WTC11 (cell line): ENCODE measurements around the gene FUT7. TPM values are rescaled to one million over a fixed set of nuclear protein-coding genes. Genes with fewer than 3 reads are reported as not detected.

Experiments used
- ATAC-seq: fragments of 200-7000 bp; cut with Tn5 transposase; 2 replicates; pipeline ENCODE4 v1.10.0; 2021; ENCODE audit warnings: mild to moderate bottlenecking, moderate library complexity
- CTCF ChIA-PET: fragments of 300-600 bp; sonication (Branson Sonifier 250); formaldehyde crosslinking; loops from one replicate; lab custom pipeline; 2021; ENCODE audit warnings: antibody characterized with exemption; lab: Charles Lee
- POLR2A ChIA-PET: fragments of 350-600 bp; sonication (Branson Sonifier 250); formaldehyde crosslinking; loops from one replicate; lab custom pipeline; 2021; ENCODE audit warnings: antibody characterized with exemption; lab: Charles Lee
- DNase-seq: peaks from one replicate; pipeline ENCODE4 v3.0.0; 2021; ENCODE audit warnings: low spot score
- H3K27ac Mint-ChIP-seq: 2 replicates; pipeline ENCODE4 v1.8.0; 2021; ENCODE audit warnings: mixed read lengths
- H3K27me3 Mint-ChIP-seq: 2 replicates; pipeline ENCODE4 v1.8.0; 2021; ENCODE audit warnings: low read depth, mild to moderate bottlenecking, moderate library complexity, mixed read lengths
- H3K36me3 Mint-ChIP-seq: 2 replicates; pipeline ENCODE4 v1.8.0; 2021; ENCODE audit warnings: mixed read lengths
- H3K4me1 Mint-ChIP-seq: 2 replicates; pipeline ENCODE4 v1.8.0; 2022; ENCODE audit warnings: mixed read lengths
- H3K4me3 Mint-ChIP-seq: 2 replicates; pipeline ENCODE4 v1.8.0; 2021; ENCODE audit warnings: mild to moderate bottlenecking, moderate library complexity, mixed read lengths
- H3K9me3 Mint-ChIP-seq: 2 replicates; pipeline ENCODE4 v1.8.0; 2021; ENCODE audit warnings: mixed read lengths
- CREB1 ChIP-seq: sonication (generic); formaldehyde crosslinking; IDR thresholded peaks from 2 replicates; pipeline ENCODE4 v1.8.0; 2023; ENCODE audit warnings: mild to moderate bottlenecking, missing genetic modification reagents
- ELF4 ChIP-seq: sonication (generic); formaldehyde crosslinking; IDR thresholded peaks from 2 replicates; pipeline ENCODE4 v1.8.1; 2022; ENCODE audit warnings: low read depth, mild to moderate bottlenecking, moderate library complexity, missing genetic modification reagents
- FOXJ3 ChIP-seq: sonication (generic); formaldehyde crosslinking; IDR thresholded peaks from 2 replicates; pipeline ENCODE4 v1.9.0; 2021; ENCODE audit warnings: missing genetic modification reagents, mild to moderate bottlenecking, borderline replicate concordance
- FOXK1 ChIP-seq: sonication (generic); formaldehyde crosslinking; IDR thresholded peaks from 2 replicates; pipeline ENCODE4 v1.8.0; 2022; ENCODE audit warnings: mild to moderate bottlenecking, moderate library complexity, missing genetic modification reagents
- FOXP4 ChIP-seq: sonication (generic); formaldehyde crosslinking; IDR thresholded peaks from 2 replicates; pipeline ENCODE4 v1.8.0; 2022; ENCODE audit warnings: mild to moderate bottlenecking, missing genetic modification reagents
- HMGA2 ChIP-seq: fragments of 250-450 bp; sonication (Bioruptor Pico); IDR thresholded peaks from 2 replicates; pipeline ENCODE4 v1.4.0; 2021; ENCODE audit warnings: mild to moderate bottlenecking, moderate library complexity
- JAZF1 ChIP-seq: fragments of 250-450 bp; sonication (Bioruptor Pico); IDR thresholded peaks from 2 replicates; pipeline ENCODE4 v1.9.0; 2021; ENCODE audit warnings: moderate library complexity, mild to moderate bottlenecking, inconsistent platforms
- OVOL2 ChIP-seq: fragments of 250-450 bp; sonication (Bioruptor Pico); IDR thresholded peaks from 2 replicates; pipeline ENCODE4 v1.9.0; 2021; ENCODE audit warnings: mild to moderate bottlenecking, borderline replicate concordance
- PREB ChIP-seq: sonication (generic); formaldehyde crosslinking; IDR thresholded peaks from 2 replicates; pipeline ENCODE4 v1.8.1; 2022; ENCODE audit warnings: mild to moderate bottlenecking, missing genetic modification reagents, moderate library complexity, borderline replicate concordance
- SMAD4 ChIP-seq: sonication (generic); formaldehyde crosslinking; IDR thresholded peaks from 2 replicates; pipeline ENCODE4 v1.8.0; 2022; ENCODE audit warnings: mild to moderate bottlenecking, missing genetic modification reagents
- TCF7 ChIP-seq: sonication (generic); formaldehyde crosslinking; IDR thresholded peaks from 2 replicates; pipeline ENCODE4 v1.8.0; 2022; ENCODE audit warnings: mild to moderate bottlenecking, low read depth, missing genetic modification reagents, moderate library complexity
- TEAD1 ChIP-seq: sonication (generic); formaldehyde crosslinking; IDR thresholded peaks from 2 replicates; pipeline ENCODE4 v1.8.0; 2022; ENCODE audit warnings: mild to moderate bottlenecking, missing genetic modification reagents
- TEAD4 ChIP-seq: sonication (generic); formaldehyde crosslinking; IDR thresholded peaks from 2 replicates; pipeline ENCODE4 v1.8.0; 2022; ENCODE audit warnings: mild to moderate bottlenecking, missing genetic modification reagents
- ZNF121 ChIP-seq: sonication (generic); formaldehyde crosslinking; IDR thresholded peaks from 2 replicates; pipeline ENCODE4 v1.8.0; 2023; ENCODE audit warnings: missing genetic modification reagents
- ZNF219 ChIP-seq: sonication (generic); formaldehyde crosslinking; IDR thresholded peaks from 2 replicates; pipeline ENCODE4 v1.8.0; 2023; ENCODE audit warnings: missing genetic modification reagents, mild to moderate bottlenecking, borderline replicate concordance
- ZNF396 ChIP-seq: fragments of 250-450 bp; sonication (Bioruptor Pico); IDR thresholded peaks from 2 replicates; pipeline ENCODE4 v1.8.0; 2021; ENCODE audit warnings: mild to moderate bottlenecking, moderate library complexity, borderline replicate concordance
- ZNF416 ChIP-seq: fragments of 250-450 bp; sonication (Bioruptor Pico); IDR thresholded peaks from 2 replicates; pipeline ENCODE4 v1.9.0; 2021; ENCODE audit warnings: mild to moderate bottlenecking, inconsistent platforms
- ZNF423 ChIP-seq: fragments of 250-450 bp; sonication (Bioruptor Pico); IDR thresholded peaks from 2 replicates; pipeline ENCODE4 v2.1.2; 2022; ENCODE audit warnings: mild to moderate bottlenecking, moderate library complexity
- total RNA-seq: library from RNA; stranded (reverse); gene quantifications from 3 replicates; pipeline ENCODE4 v1.2.3, GENCODE V29; 2021
- TF ChIP-seq, protein P1 (sequence below): sonication (generic); formaldehyde crosslinking; IDR thresholded peaks from 2 replicates; pipeline ENCODE4 v1.8.1; 2022; ENCODE audit warnings: low read depth, missing genetic modification reagents, borderline replicate concordance
- TF ChIP-seq, protein P2 (sequence below): sonication (generic); formaldehyde crosslinking; conservative IDR thresholded peaks from 2 replicates; pipeline ENCODE4 v1.8.1; 2023; ENCODE audit warnings: mild to moderate bottlenecking, low read depth, missing genetic modification reagents, moderate library complexity
- TF ChIP-seq, protein P3 (sequence below): fragments of 250-450 bp; sonication (Bioruptor Pico); IDR thresholded peaks from 2 replicates; pipeline ENCODE4 v1.9.0; 2021; ENCODE audit warnings: mild to moderate bottlenecking
- TF ChIP-seq, protein P4 (sequence below): sonication (generic); formaldehyde crosslinking; IDR thresholded peaks from 2 replicates; pipeline ENCODE4 v1.8.0; 2023; ENCODE audit warnings: missing genetic modification reagents

FUT7 gene
- total RNA-seq, 1 experiment from 2014 or later = not detected

GRCh38 chr9:137011907-137012675 lies 19.8 kb downstream of the FUT7 start:
- no peaks in the 10 kb centered on the region for H3K9me3 Mint-ChIP-seq
- CTCF ChIA-PET = interaction anchor here (0.5 to 3.3 kb wide), 5 partner anchors 15 to 34 kb away, joined by 3 to 14 read pairs (median 7); partner anchors contain the start of genes ABCA2 and CLIC3
- H3K27ac Mint-ChIP-seq = no peak overlapping the region
- no peaks in the 10 kb centered on the region for H3K4me1 Mint-ChIP-seq
- TF ChIP-seq JAZF1 (CRISPR knock-in tag) = no peak
- TF ChIP-seq CREB1 (CRISPR knock-in tag) = no peak
- no peak for TF ChIP-seq ZNF121
- no peak for TF ChIP-seq OVOL2 (CRISPR knock-in tag)
- no peak for TF ChIP-seq FOXJ3 (CRISPR knock-in tag)
- no peak for TF ChIP-seq ELF4 (CRISPR knock-in tag)
- TF ChIP-seq ZNF416 = no peak
- TF ChIP-seq PREB (CRISPR knock-in tag) = no peak
- TF ChIP-seq, protein P1, sequence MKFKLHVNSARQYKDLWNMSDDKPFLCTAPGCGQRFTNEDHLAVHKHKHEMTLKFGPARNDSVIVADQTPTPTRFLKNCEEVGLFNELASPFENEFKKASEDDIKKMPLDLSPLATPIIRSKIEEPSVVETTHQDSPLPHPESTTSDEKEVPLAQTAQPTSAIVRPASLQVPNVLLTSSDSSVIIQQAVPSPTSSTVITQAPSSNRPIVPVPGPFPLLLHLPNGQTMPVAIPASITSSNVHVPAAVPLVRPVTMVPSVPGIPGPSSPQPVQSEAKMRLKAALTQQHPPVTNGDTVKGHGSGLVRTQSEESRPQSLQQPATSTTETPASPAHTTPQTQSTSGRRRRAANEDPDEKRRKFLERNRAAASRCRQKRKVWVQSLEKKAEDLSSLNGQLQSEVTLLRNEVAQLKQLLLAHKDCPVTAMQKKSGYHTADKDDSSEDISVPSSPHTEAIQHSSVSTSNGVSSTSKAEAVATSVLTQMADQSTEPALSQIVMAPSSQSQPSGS (CRISPR knock-in tag) = no peak
- TF ChIP-seq, protein P2, sequence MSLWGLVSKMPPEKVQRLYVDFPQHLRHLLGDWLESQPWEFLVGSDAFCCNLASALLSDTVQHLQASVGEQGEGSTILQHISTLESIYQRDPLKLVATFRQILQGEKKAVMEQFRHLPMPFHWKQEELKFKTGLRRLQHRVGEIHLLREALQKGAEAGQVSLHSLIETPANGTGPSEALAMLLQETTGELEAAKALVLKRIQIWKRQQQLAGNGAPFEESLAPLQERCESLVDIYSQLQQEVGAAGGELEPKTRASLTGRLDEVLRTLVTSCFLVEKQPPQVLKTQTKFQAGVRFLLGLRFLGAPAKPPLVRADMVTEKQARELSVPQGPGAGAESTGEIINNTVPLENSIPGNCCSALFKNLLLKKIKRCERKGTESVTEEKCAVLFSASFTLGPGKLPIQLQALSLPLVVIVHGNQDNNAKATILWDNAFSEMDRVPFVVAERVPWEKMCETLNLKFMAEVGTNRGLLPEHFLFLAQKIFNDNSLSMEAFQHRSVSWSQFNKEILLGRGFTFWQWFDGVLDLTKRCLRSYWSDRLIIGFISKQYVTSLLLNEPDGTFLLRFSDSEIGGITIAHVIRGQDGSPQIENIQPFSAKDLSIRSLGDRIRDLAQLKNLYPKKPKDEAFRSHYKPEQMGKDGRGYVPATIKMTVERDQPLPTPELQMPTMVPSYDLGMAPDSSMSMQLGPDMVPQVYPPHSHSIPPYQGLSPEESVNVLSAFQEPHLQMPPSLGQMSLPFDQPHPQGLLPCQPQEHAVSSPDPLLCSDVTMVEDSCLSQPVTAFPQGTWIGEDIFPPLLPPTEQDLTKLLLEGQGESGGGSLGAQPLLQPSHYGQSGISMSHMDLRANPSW (CRISPR knock-in tag) = no peak
- TF ChIP-seq, all 79 proteins: peak for 0
- DNase-seq (no peak), ATAC-seq (no peak)
- H3K4me3 Mint-ChIP-seq = no peak overlapping the region
- H3K36me3 Mint-ChIP-seq = peaks cover 8% of the 10 kb centered on the region
- H3K27me3 Mint-ChIP-seq = no peaks in the 10 kb centered on the region
- POLR2A ChIA-PET = interaction anchor here (0.6 kb wide), 1 partner anchor 360 kb away, joined by 3 read pairs; no protein-coding TSS in a partner anchor

DNA sequence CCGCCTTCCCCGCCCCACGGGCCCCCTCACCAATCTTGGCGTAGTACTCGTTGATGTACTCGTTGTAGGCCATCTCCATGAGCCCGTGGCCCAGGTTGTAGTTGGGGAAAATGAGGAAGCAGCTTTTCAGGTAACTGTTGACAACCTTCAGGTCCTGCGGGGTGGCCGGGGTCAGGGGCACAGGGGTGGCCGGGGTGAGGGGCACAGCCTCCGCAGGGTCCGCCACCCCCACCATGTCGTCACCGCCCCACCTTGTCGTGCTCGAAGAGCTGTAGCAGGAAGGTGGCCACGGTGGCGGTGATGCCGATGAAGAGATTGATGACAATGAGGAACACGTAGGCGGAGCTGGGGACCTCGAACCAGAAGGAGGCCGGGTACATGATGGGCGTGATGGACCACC lies 20.7 kb downstream of the FUT7 start:
- peaks cover 2% of the 10 kb centered on the region; the same call in 1 of the 2 replicates for H3K36me3 Mint-ChIP-seq
- no peak overlapping the region for H3K4me3 Mint-ChIP-seq
- no peak overlapping the region for H3K27ac Mint-ChIP-seq
- no peaks in the 10 kb centered on the region for H3K27me3 Mint-ChIP-seq
- CTCF ChIA-PET = interaction anchor here (1.1 to 2.3 kb wide), 3 partner anchors 15 to 24 kb away, joined by 3 to 10 read pairs (median 7); partner anchors contain the start of genes ABCA2 and CLIC3
- no peak for DNase-seq
- no peaks in the 10 kb centered on the region for H3K4me1 Mint-ChIP-seq
- POLR2A ChIA-PET = no interaction called here
- ATAC-seq = no peak
- H3K9me3 Mint-ChIP-seq = no peaks in the 10 kb centered on the region
- no peak for TF ChIP-seq TEAD4 (CRISPR knock-in tag)
- no peak for TF ChIP-seq ZNF423
- TF ChIP-seq ELF4 (CRISPR knock-in tag) = no peak
- TF ChIP-seq TCF7 = no peak
- TF ChIP-seq, protein P3, sequence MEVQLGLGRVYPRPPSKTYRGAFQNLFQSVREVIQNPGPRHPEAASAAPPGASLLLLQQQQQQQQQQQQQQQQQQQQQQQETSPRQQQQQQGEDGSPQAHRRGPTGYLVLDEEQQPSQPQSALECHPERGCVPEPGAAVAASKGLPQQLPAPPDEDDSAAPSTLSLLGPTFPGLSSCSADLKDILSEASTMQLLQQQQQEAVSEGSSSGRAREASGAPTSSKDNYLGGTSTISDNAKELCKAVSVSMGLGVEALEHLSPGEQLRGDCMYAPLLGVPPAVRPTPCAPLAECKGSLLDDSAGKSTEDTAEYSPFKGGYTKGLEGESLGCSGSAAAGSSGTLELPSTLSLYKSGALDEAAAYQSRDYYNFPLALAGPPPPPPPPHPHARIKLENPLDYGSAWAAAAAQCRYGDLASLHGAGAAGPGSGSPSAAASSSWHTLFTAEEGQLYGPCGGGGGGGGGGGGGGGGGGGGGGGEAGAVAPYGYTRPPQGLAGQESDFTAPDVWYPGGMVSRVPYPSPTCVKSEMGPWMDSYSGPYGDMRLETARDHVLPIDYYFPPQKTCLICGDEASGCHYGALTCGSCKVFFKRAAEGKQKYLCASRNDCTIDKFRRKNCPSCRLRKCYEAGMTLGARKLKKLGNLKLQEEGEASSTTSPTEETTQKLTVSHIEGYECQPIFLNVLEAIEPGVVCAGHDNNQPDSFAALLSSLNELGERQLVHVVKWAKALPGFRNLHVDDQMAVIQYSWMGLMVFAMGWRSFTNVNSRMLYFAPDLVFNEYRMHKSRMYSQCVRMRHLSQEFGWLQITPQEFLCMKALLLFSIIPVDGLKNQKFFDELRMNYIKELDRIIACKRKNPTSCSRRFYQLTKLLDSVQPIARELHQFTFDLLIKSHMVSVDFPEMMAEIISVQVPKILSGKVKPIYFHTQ (CRISPR knock-in tag) = no peak
- no peak for TF ChIP-seq ZNF219
- TF ChIP-seq ZNF396 (CRISPR knock-in tag) = no peak
- no peak for TF ChIP-seq FOXP4
- TF ChIP-seq TEAD1 (CRISPR knock-in tag) = no peak
- TF ChIP-seq FOXK1 (CRISPR knock-in tag) = no peak
- TF ChIP-seq, protein P4, sequence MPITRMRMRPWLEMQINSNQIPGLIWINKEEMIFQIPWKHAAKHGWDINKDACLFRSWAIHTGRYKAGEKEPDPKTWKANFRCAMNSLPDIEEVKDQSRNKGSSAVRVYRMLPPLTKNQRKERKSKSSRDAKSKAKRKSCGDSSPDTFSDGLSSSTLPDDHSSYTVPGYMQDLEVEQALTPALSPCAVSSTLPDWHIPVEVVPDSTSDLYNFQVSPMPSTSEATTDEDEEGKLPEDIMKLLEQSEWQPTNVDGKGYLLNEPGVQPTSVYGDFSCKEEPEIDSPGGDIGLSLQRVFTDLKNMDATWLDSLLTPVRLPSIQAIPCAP (CRISPR knock-in tag) = no peak
- TF ChIP-seq PREB (CRISPR knock-in tag) = no peak
- TF ChIP-seq HMGA2 = no peak
- no peak for TF ChIP-seq SMAD4 (CRISPR knock-in tag)
